ENCODE data around the gene SLBP.

Gene SLBP

GRCh38 chr4:1749826-1750225 is 37.7 kb upstream of the SLBP start:
- intact Hi-C loops (cut with DNase I) = no loop called here
- no peak for DNase-seq

- no peak for DNase-seq
- intact Hi-C loops (cut with DNase I) = no loop called here
Measured at GRCh38 chr4:1749370-1749769, 37.3 kb upstream of the SLBP start.

DNA sequence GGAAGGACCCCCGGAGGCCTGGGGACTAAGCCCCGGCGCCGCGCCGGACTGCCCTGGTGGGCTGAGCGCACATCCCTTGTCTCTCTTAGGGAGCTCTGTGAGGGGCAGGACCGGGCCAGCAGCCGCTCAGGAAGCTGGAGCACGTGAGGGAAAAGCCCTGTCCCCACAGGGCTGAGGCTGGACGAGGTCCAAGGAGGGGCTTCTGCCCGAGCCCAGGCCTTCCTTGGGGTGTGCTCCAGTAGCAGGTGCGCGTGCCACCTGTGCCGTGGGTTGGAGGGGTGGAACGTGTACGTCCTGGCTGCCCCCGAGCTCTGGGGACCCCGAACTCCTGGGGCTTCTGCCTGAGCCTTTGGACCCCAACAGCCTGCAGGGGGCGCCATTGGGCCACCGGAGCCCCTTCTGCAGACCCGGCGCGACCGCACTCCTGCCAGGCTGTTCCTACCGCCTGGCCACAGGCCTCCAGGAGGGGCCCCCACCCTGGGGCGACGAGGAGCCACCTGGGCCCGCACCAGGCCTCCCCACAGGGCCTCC is 36.4 kb upstream of the SLBP start:
- DNase-seq = peak in 7 of 10 donors; percentile 59 to 94 (median 72)
- intact Hi-C loops (cut with DNase I) = loop anchor here (1.0 kb wide), 1 partner anchor 62 kb away; no protein-coding TSS in a partner anchor

DNA sequence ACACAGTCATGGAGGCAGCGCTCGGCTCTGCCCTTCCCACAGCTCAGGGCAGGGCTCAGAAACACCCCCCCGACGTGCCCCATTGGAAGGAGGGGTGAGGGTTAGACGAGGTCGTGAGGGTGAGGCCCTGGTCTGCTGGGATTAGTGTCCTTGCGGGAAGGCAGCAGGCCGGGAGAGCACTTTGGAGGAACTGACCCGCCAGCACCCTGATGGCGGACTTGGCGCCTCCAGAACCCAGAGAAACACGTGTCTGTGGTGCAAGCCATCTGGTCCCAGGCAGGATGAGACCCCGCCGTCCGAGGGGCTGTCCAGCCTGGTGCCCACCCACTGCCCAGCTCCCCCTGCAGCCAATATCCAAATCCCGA is 35.5 kb upstream of the SLBP start:
- intact Hi-C loops (cut with DNase I) = loop anchor here (2.0 kb wide), 1 partner anchor 151 kb away; no protein-coding TSS in a partner anchor
- no peak for DNase-seq

- peak in 5 of 10 donors; percentile 34 to 90 (median 63) for DNase-seq
- intact Hi-C loops (cut with DNase I) = loop anchor here (2.0 kb wide), 1 partner anchor 152 kb away; no protein-coding TSS in a partner anchor
Measured at GRCh38 chr4:1746919-1747602, 34.9 kb upstream of the SLBP start.

GRCh38 chr4:1746265-1746691 is 34.2 kb upstream of the SLBP start:
- DNase-seq = peak in 9 of 10 donors; percentile 43 to 95 (median 71)
- intact Hi-C loops (cut with DNase I) = loop anchor here (2.0 kb wide), 1 partner anchor 153 kb away; no protein-coding TSS in a partner anchor

DNA sequence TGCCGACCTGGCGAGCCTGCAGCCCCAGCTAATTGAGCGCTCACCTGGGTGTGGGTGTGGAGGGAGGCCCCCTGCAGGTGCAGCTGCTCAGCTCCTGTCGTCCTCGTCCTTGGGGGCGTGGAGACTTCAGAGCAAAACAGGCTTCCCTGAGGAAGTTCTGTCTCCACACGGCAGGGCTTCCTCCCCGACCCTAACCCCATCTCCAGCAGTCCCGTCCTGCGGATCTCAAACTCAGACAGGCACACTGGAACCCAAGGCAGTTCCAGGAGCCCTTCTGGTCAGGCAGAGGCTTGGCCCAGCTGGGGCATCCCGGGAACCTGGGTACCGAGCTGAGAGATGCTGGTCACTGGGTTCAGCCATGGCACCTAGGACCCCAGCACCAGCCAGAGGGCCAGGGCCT is 33.6 kb upstream of the SLBP start:
- intact Hi-C loops (cut with DNase I) = loop anchor here (2.0 kb wide), 1 partner anchor 153 kb away; no protein-coding TSS in a partner anchor
- no peak for DNase-seq

DNA sequence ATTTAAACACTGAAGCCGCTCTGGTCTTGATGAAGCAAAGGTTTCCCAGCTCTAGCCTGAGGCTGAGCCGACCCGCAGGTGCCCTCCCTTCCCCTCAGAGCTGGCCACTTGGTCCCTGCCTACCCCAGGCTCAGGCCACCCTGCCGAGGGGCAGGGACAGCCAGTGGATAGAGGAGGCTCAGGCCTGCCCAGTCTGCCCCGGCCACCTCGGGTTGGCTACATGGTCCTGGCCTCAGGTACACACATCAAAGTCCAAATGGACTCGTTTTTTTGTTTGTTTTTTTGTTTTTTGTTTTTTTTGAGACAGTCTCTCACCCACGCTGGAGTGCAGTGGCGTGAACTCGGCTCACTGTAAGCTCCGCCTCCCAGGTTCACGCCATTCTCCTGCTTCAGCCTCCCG is 33.0 kb upstream of the SLBP start:
- intact Hi-C loops (cut with DNase I) = no loop called here
- DNase-seq = no peak

GRCh38 chr4:1744552-1744951 is 32.4 kb upstream of the SLBP start:
- no peak for DNase-seq
- intact Hi-C loops (cut with DNase I) = no loop called here

DNA sequence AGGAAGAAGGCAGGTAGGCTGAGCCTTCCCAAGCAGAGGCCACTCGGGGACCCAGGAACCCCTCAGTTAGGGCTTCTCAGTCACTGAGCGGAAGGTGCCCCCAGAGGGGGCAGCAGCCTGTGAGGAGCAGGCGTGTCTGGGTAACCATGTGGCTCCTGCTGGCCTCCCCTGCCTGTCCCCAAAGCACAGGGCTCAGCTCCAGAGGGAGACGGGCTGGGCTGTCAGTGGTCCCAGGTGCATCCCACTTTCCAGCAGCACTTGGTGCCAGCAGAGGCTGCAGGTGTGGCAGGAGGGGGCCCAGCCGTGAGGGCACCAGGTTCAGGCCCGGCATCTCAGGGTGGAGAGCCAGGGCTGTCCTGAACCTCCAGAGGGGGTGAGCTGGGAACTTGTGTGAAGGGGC is 31.9 kb upstream of the SLBP start:
- no peak for DNase-seq
- intact Hi-C loops (cut with DNase I) = no loop called here

GRCh38 chr4:1743551-1743950 is 31.4 kb upstream of the SLBP start:
- intact Hi-C loops (cut with DNase I) = no loop called here
- DNase-seq = no peak

DNA sequence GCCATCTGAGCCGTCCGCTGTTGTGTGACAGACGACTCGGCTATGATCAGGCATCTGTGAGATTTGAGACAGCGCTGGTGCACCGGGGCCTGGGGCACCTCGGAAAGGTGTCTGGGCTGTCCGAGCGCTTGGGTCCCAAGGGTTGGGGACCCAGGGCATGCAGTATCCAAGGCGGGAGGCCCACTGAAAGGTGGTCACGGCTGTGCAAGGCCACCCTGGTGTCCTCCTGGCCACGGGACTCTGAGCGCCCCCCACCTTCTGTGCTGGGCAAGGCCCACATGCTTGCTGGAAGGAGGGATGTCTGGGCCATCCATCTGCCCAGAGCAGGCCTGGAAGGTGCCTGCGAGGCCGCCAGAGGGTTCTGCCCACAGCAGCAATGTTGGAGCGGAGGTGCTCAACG is 29.1 kb upstream of the SLBP start:
- intact Hi-C loops (cut with DNase I) = no loop called here
- DNase-seq = no peak

DNA sequence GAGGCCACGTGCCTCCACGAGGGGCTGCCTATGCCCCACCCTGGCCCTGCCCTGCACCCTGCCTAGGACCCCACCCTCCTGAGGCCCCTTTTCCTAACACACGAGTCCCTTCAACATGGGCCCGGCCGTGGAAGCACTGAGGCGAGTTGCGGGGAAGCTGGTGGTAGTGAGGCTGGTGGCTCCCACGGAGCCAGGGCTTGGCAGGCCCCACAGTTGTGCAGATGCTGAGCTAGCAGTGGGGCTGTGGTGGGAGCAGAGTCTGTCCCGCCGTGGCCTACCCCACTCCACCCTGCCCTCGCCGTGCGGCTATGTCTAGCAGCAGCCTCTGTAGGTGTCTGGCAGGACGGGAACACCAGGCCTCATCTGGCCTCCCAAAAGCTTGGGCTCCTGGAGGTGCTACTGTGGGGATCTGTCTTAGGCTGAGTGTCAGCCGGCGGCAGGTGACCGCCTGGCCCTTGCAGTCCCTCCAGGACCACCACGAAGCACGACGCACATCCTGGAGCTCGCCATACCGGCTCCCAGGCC is 28.0 kb upstream of the SLBP start:
- no peak for DNase-seq
- intact Hi-C loops (cut with DNase I) = no loop called here

DNA sequence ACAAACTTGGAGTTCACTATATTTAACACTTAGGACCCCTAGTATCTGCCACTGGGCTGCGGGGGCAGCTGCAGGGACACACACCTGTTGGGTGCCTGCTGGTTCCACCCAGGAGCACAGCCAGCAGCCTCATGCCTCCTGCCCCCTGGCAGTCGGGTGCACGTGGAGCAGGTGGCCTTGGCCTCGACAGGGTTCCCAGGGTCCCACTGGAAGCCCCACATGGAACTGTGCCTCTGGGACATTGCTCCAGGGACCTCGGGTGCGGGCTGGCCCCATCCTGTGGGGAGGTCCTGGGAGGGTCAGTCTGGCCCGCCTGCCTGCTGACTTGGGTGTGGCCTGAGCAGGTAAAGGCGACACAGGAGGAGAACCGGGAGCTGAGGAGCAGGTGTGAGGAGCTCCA is 27.2 kb upstream of the SLBP start:
- intact Hi-C loops (cut with DNase I) = no loop called here
- no peak for DNase-seq

DNA sequence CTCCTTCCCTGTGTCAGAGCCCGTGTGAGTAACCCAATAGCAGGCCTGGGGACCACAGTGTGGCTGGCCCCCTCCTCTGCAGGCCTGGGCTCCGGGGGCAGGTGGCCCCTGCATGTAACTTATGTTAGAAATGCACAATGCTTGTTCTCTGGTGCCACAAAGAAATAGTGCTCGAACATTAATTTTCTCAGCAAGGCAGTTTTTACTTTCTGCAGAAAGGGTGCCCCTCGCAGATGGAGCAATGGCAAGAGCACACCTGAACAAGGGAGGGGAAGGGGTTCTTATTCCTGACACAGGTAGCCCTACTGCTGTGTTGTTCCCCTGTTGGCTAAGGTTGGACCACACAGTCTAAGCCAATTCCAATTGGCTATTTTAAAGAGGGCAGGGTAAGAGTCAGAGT is 26.3 kb upstream of the SLBP start:
- no peak for DNase-seq
- intact Hi-C loops (cut with DNase I) = no loop called here

- DNase-seq = no peak
- intact Hi-C loops (cut with DNase I) = no loop called here
Measured at GRCh38 chr4:1737666-1738065, 25.5 kb upstream of the SLBP start.

DNA sequence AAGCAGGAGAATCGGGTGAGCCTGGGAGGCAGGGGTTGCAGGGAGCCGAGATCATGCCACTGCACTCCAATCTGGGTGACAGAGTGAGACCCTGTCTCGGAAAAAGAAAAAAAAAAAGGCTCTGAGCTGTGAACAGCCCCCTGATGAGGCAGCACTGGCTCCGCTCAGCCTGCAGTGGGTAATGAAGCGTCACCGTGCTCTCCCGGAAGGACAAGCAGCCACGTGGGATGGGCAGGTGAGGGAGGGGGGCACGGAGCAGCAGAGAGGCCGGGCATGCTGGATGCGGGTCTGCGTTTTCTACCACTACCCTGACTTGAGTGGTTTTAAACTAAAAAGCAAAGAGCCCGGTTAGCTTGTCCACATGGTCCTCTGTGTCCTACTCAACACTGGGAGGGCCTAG is 24.7 kb upstream of the SLBP start:
- intact Hi-C loops (cut with DNase I) = no loop called here
- DNase-seq = no peak

- intact Hi-C loops (cut with DNase I) = no loop called here
- no peak for DNase-seq
Measured at GRCh38 chr4:1735215-1735614, 23.1 kb upstream of the SLBP start.

DNA sequence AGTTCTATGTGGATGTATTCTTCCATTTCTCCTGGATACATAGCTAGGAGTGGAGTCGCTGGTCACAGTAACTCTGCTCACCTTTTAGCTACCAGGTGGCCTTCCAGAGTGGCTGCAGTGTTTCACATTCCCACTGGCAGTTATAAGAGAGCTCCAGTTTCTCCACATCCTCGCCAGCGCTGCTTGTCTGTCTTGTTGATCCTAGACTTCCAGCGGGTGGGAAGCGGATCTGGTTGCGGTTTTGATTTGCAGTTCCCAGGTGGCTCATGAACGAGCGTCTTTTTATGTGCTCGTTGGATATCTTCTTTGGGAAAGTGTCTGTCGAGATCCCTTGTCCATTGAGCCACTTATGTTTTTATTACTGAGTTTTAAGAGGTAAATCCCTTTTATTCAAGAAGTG is 20.8 kb upstream of the SLBP start:
- intact Hi-C loops (cut with DNase I) = no loop called here
- no peak for DNase-seq

- DNase-seq = no peak
- intact Hi-C loops (cut with DNase I) = no loop called here
Measured at GRCh38 chr4:1731180-1731579, 19.1 kb upstream of the SLBP start.

DNA sequence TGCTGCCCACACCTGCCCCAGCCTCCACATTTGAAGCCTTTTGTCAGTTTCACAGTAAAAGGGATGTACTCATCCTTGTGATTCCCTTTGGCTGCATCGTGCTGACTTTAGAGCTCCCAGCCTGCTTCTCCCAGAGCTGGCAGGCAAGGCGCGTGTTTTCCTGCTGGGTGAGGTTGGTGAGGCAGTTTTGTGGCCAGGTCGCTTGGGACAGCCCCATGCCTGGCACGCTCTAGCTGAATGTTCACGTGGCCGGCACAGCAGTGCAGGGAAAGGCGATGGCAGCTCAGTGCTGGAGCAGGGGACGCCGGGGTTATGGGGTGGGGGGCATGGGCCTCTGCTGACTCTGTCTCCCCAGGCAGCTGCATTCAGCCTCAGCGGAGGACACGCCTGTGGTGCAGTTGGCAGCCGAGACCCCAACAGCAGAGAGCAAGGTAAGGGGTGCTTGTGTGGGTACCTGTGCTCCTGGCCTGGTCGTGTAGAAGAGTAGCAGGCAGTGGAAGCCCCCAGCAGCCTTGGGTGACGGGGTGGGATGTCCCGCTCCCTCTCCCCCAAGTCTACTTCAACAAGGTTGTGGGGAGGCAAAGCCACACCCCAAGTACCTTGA is 18.5 kb upstream of the SLBP start:
- intact Hi-C loops (cut with DNase I) = no loop called here
- no peak for DNase-seq

All from posterior cingulate gyrus (tissue), 11 donors.